Parathyroid adenoma (tissue), 2 donors: ENCODE data around the gene SMAD1.

Experiments
- H2AFZ ChIP-seq: fragments of 300-600 bp; sonication (generic); one replicate; pipeline ENCODE4 v1.7.0; 2017; ENCODE audit warnings: antibody characterized with exemption, mild to moderate bottlenecking
- H3K27ac ChIP-seq: fragments of 300-600 bp; sonication (generic); one replicate; pipeline ENCODE4 v1.7.0; 2017
- H3K27me3 ChIP-seq: fragments of 300-600 bp; sonication (generic); one replicate; pipeline ENCODE4 v1.7.0; 2017; ENCODE audit warnings: low read length; ENCODE audit not compliant: control insufficient read depth, insufficient read depth
- H3K36me3 ChIP-seq: fragments of 300-600 bp; sonication (generic); one replicate; pipeline ENCODE4 v1.7.0; 2017; ENCODE audit warnings: low read length; ENCODE audit not compliant: control insufficient read depth, insufficient read depth
- H3K4me1 ChIP-seq: fragments of 300-600 bp; sonication (generic); one replicate; pipeline ENCODE4 v1.7.0; 2017; ENCODE audit warnings: control low read depth
- H3K4me2 ChIP-seq: fragments of 300-600 bp; sonication (generic); one replicate; pipeline ENCODE4 v1.7.0; 2017; ENCODE audit warnings: low read length
- H3K4me3 ChIP-seq: fragments of 300-600 bp; sonication (generic); one replicate; pipeline ENCODE4 v1.7.0; 2017; ENCODE audit warnings: low read depth, low read length
- H3K79me2 ChIP-seq: fragments of 300-600 bp; sonication (generic); one replicate; pipeline ENCODE4 v1.7.0; 2017; ENCODE audit warnings: control low read depth
- H3K9ac ChIP-seq: fragments of 300-600 bp; sonication (generic); one replicate; pipeline ENCODE4 v1.7.0; 2017; ENCODE audit warnings: mild to moderate bottlenecking
- H3K9me3 ChIP-seq: fragments of 300-600 bp; sonication (generic); one replicate; pipeline ENCODE4 v1.7.0; 2017; ENCODE audit warnings: low read length; ENCODE audit not compliant: control insufficient read depth
- TF ChIP-seq, protein P1 (sequence below): fragments of 300-600 bp; sonication (generic); IDR thresholded peaks from one replicate; pipeline ENCODE4 v1.7.0; 2017; ENCODE audit warnings: antibody characterized with exemption, mild to moderate bottlenecking
- donor health status: primary hyperparathyroidism.

The SMAD1 gene

DNA sequence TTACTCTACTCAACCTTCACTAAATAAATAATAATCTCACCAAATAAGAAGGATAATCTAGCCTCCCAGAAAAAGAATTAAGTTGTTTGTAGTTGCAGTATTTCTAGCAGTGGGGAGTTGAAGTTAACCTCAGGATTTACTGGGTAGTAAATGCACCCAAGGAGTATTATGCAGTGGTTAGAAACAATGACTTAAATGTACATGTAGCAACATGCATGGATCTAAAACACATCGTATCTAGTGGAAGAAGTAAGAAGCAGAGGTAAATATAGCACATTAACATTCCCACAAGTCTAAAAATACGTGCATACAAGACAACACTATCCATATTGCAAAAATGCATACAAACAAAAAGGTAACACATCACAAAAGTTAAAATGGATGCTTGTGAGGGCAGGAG lies 44.2 kb upstream of the SMAD1 start:
- Histone ChIP-seq H3K79me2 (no peaks in the 10 kb centered on the region), H3K9me3 (no peaks in the 10 kb centered on the region), H3K36me3 (no peaks in the 10 kb centered on the region), H3K4me1 (no peaks in the 10 kb centered on the region), H3K27me3 (no peaks in the 10 kb centered on the region), H3K4me2 (no peak overlapping the region), H3K27ac (no peak overlapping the region), H3K4me3 (no peak overlapping the region), H3K9ac (no peak overlapping the region), H2AFZ (no peak overlapping the region)
- TF ChIP-seq, protein P1, sequence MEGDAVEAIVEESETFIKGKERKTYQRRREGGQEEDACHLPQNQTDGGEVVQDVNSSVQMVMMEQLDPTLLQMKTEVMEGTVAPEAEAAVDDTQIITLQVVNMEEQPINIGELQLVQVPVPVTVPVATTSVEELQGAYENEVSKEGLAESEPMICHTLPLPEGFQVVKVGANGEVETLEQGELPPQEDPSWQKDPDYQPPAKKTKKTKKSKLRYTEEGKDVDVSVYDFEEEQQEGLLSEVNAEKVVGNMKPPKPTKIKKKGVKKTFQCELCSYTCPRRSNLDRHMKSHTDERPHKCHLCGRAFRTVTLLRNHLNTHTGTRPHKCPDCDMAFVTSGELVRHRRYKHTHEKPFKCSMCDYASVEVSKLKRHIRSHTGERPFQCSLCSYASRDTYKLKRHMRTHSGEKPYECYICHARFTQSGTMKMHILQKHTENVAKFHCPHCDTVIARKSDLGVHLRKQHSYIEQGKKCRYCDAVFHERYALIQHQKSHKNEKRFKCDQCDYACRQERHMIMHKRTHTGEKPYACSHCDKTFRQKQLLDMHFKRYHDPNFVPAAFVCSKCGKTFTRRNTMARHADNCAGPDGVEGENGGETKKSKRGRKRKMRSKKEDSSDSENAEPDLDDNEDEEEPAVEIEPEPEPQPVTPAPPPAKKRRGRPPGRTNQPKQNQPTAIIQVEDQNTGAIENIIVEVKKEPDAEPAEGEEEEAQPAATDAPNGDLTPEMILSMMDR = no peak

DNA sequence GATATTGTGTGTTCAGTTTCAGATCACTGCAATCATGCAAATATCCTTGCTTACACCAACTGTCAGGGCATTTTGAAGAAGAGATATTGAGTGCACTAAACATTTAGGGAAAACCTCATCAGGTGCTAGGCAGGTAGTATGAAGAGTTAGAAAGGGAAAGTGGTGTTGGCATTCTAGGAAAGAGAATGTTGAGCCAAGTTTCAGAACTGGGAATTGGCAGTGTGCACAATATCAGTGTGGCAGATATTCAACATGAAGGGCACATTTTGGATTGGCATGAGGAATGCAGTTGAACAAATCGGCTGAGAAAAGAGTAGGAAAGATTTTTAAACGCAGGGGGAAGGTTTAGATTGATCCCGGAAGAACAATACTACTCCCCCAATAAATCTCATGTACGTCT lies 43.4 kb upstream of the SMAD1 start:
- H3K27ac ChIP-seq = no peak overlapping the region
- H3K79me2 ChIP-seq = no peaks in the 10 kb centered on the region
- H3K27me3 ChIP-seq = no peaks in the 10 kb centered on the region
- H3K9me3 ChIP-seq = no peaks in the 10 kb centered on the region
- no peak overlapping the region for H3K4me3 ChIP-seq
- H2AFZ ChIP-seq = no peak overlapping the region
- no peaks in the 10 kb centered on the region for H3K36me3 ChIP-seq
- H3K4me2 ChIP-seq = no peak overlapping the region
- H3K4me1 ChIP-seq = no peaks in the 10 kb centered on the region
- H3K9ac ChIP-seq = no peak overlapping the region
- TF ChIP-seq, protein P1 = no peak

DNA sequence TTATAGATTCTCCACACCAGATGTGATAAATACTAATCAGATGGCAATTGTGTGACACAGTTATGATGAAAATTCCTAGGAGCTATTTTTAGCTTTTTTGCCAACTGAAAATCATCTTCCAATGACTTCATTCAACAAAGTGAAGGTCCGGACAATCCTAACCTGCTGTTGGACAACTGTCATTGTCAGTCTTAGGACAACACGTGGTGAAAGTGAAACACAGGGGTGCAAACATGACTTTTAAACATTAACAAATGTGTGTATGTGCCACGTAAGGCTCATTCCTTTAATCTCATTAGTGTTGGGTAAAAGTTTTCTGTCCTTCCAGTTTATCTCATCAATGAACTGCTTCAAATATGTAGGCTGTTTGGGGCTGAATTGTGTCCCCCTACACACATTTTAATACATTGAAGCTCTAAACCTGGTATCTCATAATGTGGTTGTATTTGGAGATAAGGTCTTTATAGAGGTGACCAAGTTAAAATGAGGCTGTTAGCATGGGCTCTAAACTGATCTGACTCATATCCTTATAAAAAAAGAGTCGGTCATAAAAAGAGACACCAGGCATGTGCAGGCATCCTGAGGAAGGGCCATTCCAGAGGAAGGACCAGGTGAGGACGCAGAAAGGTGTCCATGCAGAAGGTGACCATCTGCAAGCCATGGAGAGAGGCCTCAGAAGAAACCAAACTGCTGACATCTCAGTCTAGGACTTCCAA lies 41.2 kb upstream of the SMAD1 start:
- Histone ChIP-seq H3K9me3 (no peaks in the 10 kb centered on the region), H3K27ac (no peak overlapping the region), H3K9ac (no peak overlapping the region), H3K4me1 (no peaks in the 10 kb centered on the region), H2AFZ (no peak overlapping the region), H3K4me3 (no peak overlapping the region), H3K4me2 (no peak overlapping the region), H3K79me2 (no peaks in the 10 kb centered on the region), H3K36me3 (no peaks in the 10 kb centered on the region), H3K27me3 (no peaks in the 10 kb centered on the region)
- TF ChIP-seq, protein P1 = no peak

DNA sequence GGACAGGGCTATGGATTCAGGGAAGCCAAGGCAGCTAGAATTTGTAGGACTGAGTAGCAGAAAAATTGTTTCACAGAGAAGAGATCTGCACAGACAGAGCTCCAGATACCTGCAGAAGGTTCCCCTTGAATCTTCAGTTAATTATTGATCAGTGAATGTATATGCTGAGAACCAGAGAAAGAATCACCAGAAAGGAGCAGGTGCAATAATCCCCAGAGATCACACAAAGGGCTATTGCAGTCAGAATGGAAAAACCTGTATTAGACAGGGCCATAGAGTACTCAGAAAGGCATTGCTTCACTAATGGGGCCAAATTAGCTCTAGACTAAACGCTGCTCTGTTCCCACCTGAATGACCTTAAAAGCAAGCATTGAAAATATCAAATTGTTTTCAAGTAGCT lies 35.5 kb upstream of the SMAD1 start:
- Histone ChIP-seq H3K4me2 (no peak overlapping the region), H2AFZ (no peak overlapping the region), H3K9ac (no peak overlapping the region), H3K27me3 (no peaks in the 10 kb centered on the region), H3K27ac (no peak overlapping the region), H3K4me1 (no peaks in the 10 kb centered on the region), H3K4me3 (no peak overlapping the region), H3K79me2 (no peaks in the 10 kb centered on the region), H3K9me3 (no peaks in the 10 kb centered on the region), H3K36me3 (no peaks in the 10 kb centered on the region)
- TF ChIP-seq, protein P1 = no peak

DNA sequence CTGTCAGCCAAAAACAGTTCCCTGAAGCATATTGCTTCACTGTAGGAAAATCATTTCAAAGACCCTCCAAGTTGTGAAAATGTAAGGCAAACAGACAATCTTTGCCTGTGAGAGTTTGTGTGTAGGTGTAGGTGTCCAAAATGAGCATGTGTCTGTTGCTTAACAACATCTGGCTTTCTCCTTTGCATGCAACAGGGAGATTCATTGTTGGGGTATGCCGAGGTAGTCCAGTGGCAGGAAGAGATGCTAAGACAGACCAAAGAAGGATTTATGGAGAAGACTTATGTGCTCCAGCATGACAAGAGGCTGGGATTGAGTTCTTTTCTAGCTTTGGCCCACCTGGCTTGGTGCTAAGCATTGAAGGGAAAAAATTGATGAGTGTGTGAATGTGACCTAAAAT lies 29.8 kb upstream of the SMAD1 start:
- Histone ChIP-seq H3K27ac (no peak overlapping the region), H3K9me3 (no peaks in the 10 kb centered on the region), H3K4me1 (no peaks in the 10 kb centered on the region), H3K36me3 (no peaks in the 10 kb centered on the region), H2AFZ (no peak overlapping the region), H3K4me3 (no peak overlapping the region), H3K9ac (no peak overlapping the region), H3K4me2 (no peak overlapping the region), H3K27me3 (no peaks in the 10 kb centered on the region), H3K79me2 (no peaks in the 10 kb centered on the region)
- TF ChIP-seq, protein P1 = no peak
